ENCODE measurements around the gene SYNM.

Gene SYNM

GRCh38 chr15:99104788-99105513, at the start of gene SYNM:
SYNM (plus strand) TSS chr15:99105080; CDS start chr15:99105200, 120 bp downstream.
- no peak within 1 kb of the TSS for H3K4me3 ChIP-seq (ENCODE audit: low read length)
- TF ChIP-seq EZH2phosphoT487 (IDR thresholded peaks at IDR 0.05; ENCODE audit: low read depth) (no peak), CTCF (IDR thresholded peaks at IDR 0.05; ENCODE audit: low read depth, low read length) (no peak)
- H2AFZ ChIP-seq (ENCODE audit: low read depth, low read length) = no peak within 1 kb of the TSS
- no peaks in the 10 kb centered on the region for H3K9me3 ChIP-seq (ENCODE audit: insufficient read depth, low read length)
- no peaks in the 10 kb centered on the region for H3K36me3 ChIP-seq (replicated peaks; ENCODE audit: low read depth, low read length)
- no peak within 1 kb of the TSS for H3K27ac ChIP-seq (ENCODE audit: low read length)
- H3K4me1 ChIP-seq (ENCODE audit: low read length) = peaks cover 21% of the 10 kb centered on the region
- no peaks in the 10 kb centered on the region for H4K20me1 ChIP-seq (ENCODE audit: insufficient read depth, low read length)
- H3K9ac ChIP-seq (ENCODE audit: low read length) = no peak within 1 kb of the TSS
- H3K4me2 ChIP-seq (ENCODE audit: low read length) = no peak within 1 kb of the TSS
- H3K27me3 ChIP-seq (ENCODE audit: low read depth, low read length) = peaks cover 56% of the 10 kb centered on the region
- H3K79me2 ChIP-seq (ENCODE audit: low read length) = no peaks in the 10 kb centered on the region

- no peak for TF ChIP-seq EZH2phosphoT487 (IDR thresholded peaks at IDR 0.05; ENCODE audit: low read depth)
- TF ChIP-seq CTCF (IDR thresholded peaks at IDR 0.05; ENCODE audit: low read depth, low read length) = no peak
- H4K20me1 ChIP-seq (ENCODE audit: insufficient read depth, low read length) = no peaks in the 10 kb centered on the region
Observed at GRCh38 chr15:99055555-99056134, 49.2 kb upstream of the SYNM start.

GRCh38 chr15:99057020-99057419, 47.9 kb upstream of the SYNM start:
- no peaks in the 10 kb centered on the region for H4K20me1 ChIP-seq (ENCODE audit: insufficient read depth, low read length)
- no peak overlapping the region for H3K27ac ChIP-seq (ENCODE audit: low read length)
- no peaks in the 10 kb centered on the region for H3K9me3 ChIP-seq (ENCODE audit: insufficient read depth, low read length)
- H3K9ac ChIP-seq (ENCODE audit: low read length) = no peak overlapping the region
- H3K36me3 ChIP-seq (replicated peaks; ENCODE audit: low read depth, low read length) = no peaks in the 10 kb centered on the region
- no peak for TF ChIP-seq CTCF (IDR thresholded peaks at IDR 0.05; ENCODE audit: low read depth, low read length)
- TF ChIP-seq EZH2phosphoT487 (IDR thresholded peaks at IDR 0.05; ENCODE audit: low read depth) = no peak
- H3K27me3 ChIP-seq (ENCODE audit: low read depth, low read length) = peaks cover 9% of the 10 kb centered on the region; the same call in 1 of the 2 replicates
- no peaks in the 10 kb centered on the region for H3K79me2 ChIP-seq (ENCODE audit: low read length)
- no peak overlapping the region for H2AFZ ChIP-seq (ENCODE audit: low read depth, low read length)
- peaks cover 3% of the 10 kb centered on the region for H3K4me1 ChIP-seq (ENCODE audit: low read length)
- no peak overlapping the region for H3K4me2 ChIP-seq (ENCODE audit: low read length)
- no peak overlapping the region for H3K4me3 ChIP-seq (ENCODE audit: low read length)

More at GRCh38 chr15:99055555-99056134, 49.2 kb upstream of the SYNM start:
- Histone ChIP-seq H3K9ac (ENCODE audit: low read length) (no peak overlapping the region), H3K4me2 (ENCODE audit: low read length) (no peak overlapping the region), H3K27ac (ENCODE audit: low read length) (no peak overlapping the region), H3K36me3 (replicated peaks; ENCODE audit: low read depth, low read length) (no peaks in the 10 kb centered on the region), H3K4me1 (ENCODE audit: low read length) (peaks cover 3% of the 10 kb centered on the region), H3K27me3 (ENCODE audit: low read depth, low read length) (peaks cover 9% of the 10 kb centered on the region; the same call in 1 of the 2 replicates), H3K4me3 (ENCODE audit: low read length) (no peak overlapping the region), H3K79me2 (ENCODE audit: low read length) (no peaks in the 10 kb centered on the region), H3K9me3 (ENCODE audit: insufficient read depth, low read length) (no peaks in the 10 kb centered on the region), H2AFZ (ENCODE audit: low read depth, low read length) (no peak overlapping the region)

- H2AFZ ChIP-seq (ENCODE audit: low read depth, low read length) = no peak overlapping the region
- H3K27me3 ChIP-seq (ENCODE audit: low read depth, low read length) = peaks cover 13% of the 10 kb centered on the region
- no peaks in the 10 kb centered on the region for H3K79me2 ChIP-seq (ENCODE audit: low read length)
- no peaks in the 10 kb centered on the region for H3K9me3 ChIP-seq (ENCODE audit: insufficient read depth, low read length)
- no peak overlapping the region for H3K4me3 ChIP-seq (ENCODE audit: low read length)
- no peak overlapping the region for H3K9ac ChIP-seq (ENCODE audit: low read length)
- TF ChIP-seq EZH2phosphoT487 (IDR thresholded peaks at IDR 0.05; ENCODE audit: low read depth) = no peak
- TF ChIP-seq CTCF (IDR thresholded peaks at IDR 0.05; ENCODE audit: low read depth, low read length) = no peak
- no peak overlapping the region for H3K4me2 ChIP-seq (ENCODE audit: low read length)
- H3K27ac ChIP-seq (ENCODE audit: low read length) = no peak overlapping the region
- no peaks in the 10 kb centered on the region for H4K20me1 ChIP-seq (ENCODE audit: insufficient read depth, low read length)
- no peaks in the 10 kb centered on the region for H3K36me3 ChIP-seq (replicated peaks; ENCODE audit: low read depth, low read length)
- no peaks in the 10 kb centered on the region for H3K4me1 ChIP-seq (ENCODE audit: low read length)
Observed at GRCh38 chr15:99057697-99058420, 47.0 kb upstream of the SYNM start.
